ENCODE measurements around the gene FIG4. TPM values are rescaled to one million over a fixed set of nuclear protein-coding genes. Genes with fewer than 3 reads are reported as not detected.
"Not testable (repeated sequence)": the region's sequence is repeated elsewhere in the genome, so short reads cannot be mapped to it uniquely, and the experiment has no call there.

FIG4 gene
- total RNA-seq, 4 donors from 2014 or later: 6.9 to 17.1 (median 10.6) TPM

DNA sequence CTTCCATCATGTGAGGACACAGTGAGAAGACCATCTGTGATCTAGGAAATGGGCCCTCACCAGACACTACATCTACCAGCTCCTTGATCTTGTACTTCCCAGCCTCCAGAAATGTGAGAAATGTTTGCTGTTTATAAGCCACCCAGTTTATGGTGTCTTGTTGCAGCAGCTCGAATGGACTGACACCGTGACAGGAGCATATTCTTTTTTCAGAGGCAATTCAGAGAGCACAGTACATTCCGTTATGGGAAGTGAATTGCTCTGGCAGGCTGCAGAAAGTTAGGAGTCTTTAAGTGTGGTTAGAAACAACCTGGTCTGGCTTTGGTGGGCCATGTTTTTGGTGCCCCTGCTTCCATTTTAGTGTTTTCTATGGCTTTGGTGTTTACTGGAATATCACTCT lies 75.1 kb downstream of the FIG4 start:
- 89 to 95% methylated on average over 3 of the region's 3 CpGs for WGBS, 2 donors
- intact Hi-C loops (cut with DNase I; ENCODE audit: low total_unique reads): no loop called here
- H3K4me3 ChIP-seq (ENCODE audit: low read depth, poor library complexity, severe bottlenecking): no peak overlapping the region
- TF ChIP-seq POLR2A (IDR thresholded peaks at IDR 0.05): no peak
- TF ChIP-seq, protein P1, sequence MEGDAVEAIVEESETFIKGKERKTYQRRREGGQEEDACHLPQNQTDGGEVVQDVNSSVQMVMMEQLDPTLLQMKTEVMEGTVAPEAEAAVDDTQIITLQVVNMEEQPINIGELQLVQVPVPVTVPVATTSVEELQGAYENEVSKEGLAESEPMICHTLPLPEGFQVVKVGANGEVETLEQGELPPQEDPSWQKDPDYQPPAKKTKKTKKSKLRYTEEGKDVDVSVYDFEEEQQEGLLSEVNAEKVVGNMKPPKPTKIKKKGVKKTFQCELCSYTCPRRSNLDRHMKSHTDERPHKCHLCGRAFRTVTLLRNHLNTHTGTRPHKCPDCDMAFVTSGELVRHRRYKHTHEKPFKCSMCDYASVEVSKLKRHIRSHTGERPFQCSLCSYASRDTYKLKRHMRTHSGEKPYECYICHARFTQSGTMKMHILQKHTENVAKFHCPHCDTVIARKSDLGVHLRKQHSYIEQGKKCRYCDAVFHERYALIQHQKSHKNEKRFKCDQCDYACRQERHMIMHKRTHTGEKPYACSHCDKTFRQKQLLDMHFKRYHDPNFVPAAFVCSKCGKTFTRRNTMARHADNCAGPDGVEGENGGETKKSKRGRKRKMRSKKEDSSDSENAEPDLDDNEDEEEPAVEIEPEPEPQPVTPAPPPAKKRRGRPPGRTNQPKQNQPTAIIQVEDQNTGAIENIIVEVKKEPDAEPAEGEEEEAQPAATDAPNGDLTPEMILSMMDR (IDR thresholded peaks at IDR 0.05): no peak
- no peak for DNase-seq (ENCODE audit: low spot score in 2 of 2)

GRCh38 chr6:109767961-109768360 lies 76.9 kb downstream of the FIG4 start:
- TF ChIP-seq POLR2A (IDR thresholded peaks at IDR 0.05): no peak
- TF ChIP-seq, protein P1 (IDR thresholded peaks at IDR 0.05): no peak
- intact Hi-C loops (cut with DNase I; ENCODE audit: low total_unique reads): no loop called here
- no peak for DNase-seq (ENCODE audit: low spot score in 2 of 2)
- WGBS, 2 donors: 79 to 86% methylated on average over 3 of the region's 3 CpGs
- H3K4me3 ChIP-seq (ENCODE audit: low read depth, poor library complexity, severe bottlenecking): no peak overlapping the region

DNA sequence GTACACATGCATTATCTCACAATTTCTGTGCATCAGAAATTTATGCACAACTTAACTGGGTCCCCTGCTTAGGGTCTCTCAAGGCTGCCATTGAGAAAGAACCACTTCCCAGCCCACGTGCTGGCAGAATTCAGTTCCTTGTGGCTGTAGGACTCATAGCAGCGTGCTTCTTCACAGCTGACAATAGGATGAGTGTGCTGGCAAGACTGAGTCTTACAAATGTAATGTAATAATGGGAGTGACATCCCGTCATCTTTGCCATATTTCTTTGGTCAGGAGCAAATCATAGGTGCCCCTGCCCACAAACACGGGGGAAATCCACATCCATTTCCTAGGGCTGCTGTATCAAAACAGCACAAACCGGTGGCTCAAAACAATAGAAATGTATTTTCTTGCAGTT lies 77.4 kb downstream of the FIG4 start:
- TF ChIP-seq POLR2A (IDR thresholded peaks at IDR 0.05): no peak
- TF ChIP-seq, protein P1 (IDR thresholded peaks at IDR 0.05): no peak
- WGBS, 2 donors: 76 to 90% methylated on average over 5 of the region's 5 CpGs
- intact Hi-C loops (cut with DNase I; ENCODE audit: low total_unique reads): no loop called here

GRCh38 chr6:109769213-109769612 lies 78.1 kb downstream of the FIG4 start:
- H3K4me3 ChIP-seq (ENCODE audit: low read depth, poor library complexity, severe bottlenecking): no peak overlapping the region
- DNase-seq (ENCODE audit: low spot score in 2 of 2): no peak
- 76 to 88% methylated on average over 3 of the region's 3 CpGs for WGBS, 2 donors
- TF ChIP-seq POLR2A (IDR thresholded peaks at IDR 0.05): no peak
- TF ChIP-seq, protein P1 (IDR thresholded peaks at IDR 0.05): no peak
- intact Hi-C loops (cut with DNase I; ENCODE audit: low total_unique reads): no loop called here

More for the DNA sequence above, 77.4 kb downstream of the FIG4 start:
- H3K4me3 ChIP-seq (ENCODE audit: low read depth, poor library complexity, severe bottlenecking): no peak overlapping the region
- DNase-seq (ENCODE audit: low spot score in 2 of 2): no peak

DNA sequence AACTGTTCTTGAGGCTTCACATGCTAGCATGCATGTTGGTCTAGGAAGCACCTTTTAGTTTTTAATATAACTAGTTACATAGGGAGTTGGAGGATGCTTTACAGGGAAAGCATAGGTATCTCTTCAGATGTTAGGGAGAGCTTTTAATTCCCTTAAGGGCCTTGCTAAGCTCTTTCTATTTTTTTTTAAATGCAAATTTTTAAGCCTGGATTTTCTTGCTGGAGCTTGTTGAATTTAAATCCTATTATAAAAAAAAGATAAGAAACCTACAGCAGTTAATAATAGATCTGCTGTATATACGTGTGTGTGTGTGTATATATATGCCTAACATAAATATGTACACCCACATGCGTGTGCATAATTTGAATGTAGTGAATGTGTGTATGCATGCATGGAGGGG lies 79.0 kb downstream of the FIG4 start:
- no peak overlapping the region for H3K4me3 ChIP-seq (ENCODE audit: low read depth, poor library complexity, severe bottlenecking)
- intact Hi-C loops (cut with DNase I; ENCODE audit: low total_unique reads): no loop called here
- WGBS, 2 donors: 63 to 67% methylated on average over 2 of the region's 2 CpGs
- no peak for DNase-seq (ENCODE audit: low spot score in 2 of 2)
- TF ChIP-seq POLR2A (IDR thresholded peaks at IDR 0.05): no peak
- TF ChIP-seq, protein P1 (IDR thresholded peaks at IDR 0.05): no peak

DNA sequence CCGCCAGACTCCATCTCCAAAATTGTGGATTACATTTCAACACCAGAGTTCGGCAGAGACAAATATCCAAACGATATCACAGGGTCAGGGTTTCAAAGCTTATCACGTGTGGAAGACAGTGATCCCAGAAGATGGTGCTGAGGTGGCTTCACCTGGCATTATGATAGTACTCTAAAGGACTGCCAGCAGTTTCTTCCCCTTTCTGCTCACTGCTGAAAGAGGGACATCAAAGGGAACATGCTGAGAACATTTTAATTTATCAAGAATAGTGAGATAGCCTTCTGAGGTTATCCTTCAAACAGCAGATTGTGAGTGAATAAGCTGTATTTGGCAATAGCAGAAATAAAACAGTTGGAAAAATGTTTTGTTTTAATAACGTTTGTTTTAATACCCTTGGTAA lies 79.7 kb downstream of the FIG4 start:
- WGBS, 2 donors: 48 to 68% methylated on average over 5 of the region's 5 CpGs
- TF ChIP-seq, protein P1 (IDR thresholded peaks at IDR 0.05): no peak
- TF ChIP-seq POLR2A (IDR thresholded peaks at IDR 0.05): no peak
- intact Hi-C loops (cut with DNase I; ENCODE audit: low total_unique reads): no loop called here

GRCh38 chr6:109771939-109772755 lies 81.1 kb downstream of the FIG4 start:
- 91 to 97% methylated on average over 7 of the region's 7 CpGs for WGBS, 2 donors
- DNase-seq (ENCODE audit: low spot score in 2 of 2); H3K4me3 ChIP-seq (ENCODE audit: low read depth, poor library complexity, severe bottlenecking): not testable (repeated sequence)

More for the DNA sequence above, 79.7 kb downstream of the FIG4 start:
- no peak overlapping the region for H3K4me3 ChIP-seq (ENCODE audit: low read depth, poor library complexity, severe bottlenecking)
- no peak for DNase-seq (ENCODE audit: low spot score in 2 of 2)

More at GRCh38 chr6:109771939-109772755, 81.1 kb downstream of the FIG4 start:
- intact Hi-C loops (cut with DNase I; ENCODE audit: low total_unique reads): not testable (repeated sequence)

Measured in lower leg skin (tissue), 4 donors.